Measurements from ENCODE around the gene FECH.

DNA sequence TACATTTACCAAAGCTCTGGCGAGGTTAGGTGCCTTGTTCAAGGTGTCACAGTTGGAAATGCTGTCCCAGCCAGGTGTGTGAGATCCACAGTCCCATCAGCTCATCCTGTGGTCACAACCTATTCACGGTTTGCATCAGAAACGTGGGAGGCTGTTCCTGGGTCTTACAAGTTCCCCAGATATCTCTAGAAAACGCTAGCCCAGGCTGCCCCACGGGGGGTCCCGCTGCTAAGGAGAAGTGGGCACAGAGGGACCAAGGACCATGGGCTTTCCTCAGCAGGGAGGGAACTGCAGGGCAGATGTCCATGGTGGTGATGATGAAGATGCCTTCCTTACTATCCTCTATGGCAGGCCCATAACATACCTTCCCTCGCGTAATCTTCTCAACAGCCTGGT is 649 bp downstream of the FECH start:
- TF ChIP-seq, protein P1, sequence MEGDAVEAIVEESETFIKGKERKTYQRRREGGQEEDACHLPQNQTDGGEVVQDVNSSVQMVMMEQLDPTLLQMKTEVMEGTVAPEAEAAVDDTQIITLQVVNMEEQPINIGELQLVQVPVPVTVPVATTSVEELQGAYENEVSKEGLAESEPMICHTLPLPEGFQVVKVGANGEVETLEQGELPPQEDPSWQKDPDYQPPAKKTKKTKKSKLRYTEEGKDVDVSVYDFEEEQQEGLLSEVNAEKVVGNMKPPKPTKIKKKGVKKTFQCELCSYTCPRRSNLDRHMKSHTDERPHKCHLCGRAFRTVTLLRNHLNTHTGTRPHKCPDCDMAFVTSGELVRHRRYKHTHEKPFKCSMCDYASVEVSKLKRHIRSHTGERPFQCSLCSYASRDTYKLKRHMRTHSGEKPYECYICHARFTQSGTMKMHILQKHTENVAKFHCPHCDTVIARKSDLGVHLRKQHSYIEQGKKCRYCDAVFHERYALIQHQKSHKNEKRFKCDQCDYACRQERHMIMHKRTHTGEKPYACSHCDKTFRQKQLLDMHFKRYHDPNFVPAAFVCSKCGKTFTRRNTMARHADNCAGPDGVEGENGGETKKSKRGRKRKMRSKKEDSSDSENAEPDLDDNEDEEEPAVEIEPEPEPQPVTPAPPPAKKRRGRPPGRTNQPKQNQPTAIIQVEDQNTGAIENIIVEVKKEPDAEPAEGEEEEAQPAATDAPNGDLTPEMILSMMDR (IDR thresholded peaks at IDR 0.05) = no peak
- TF ChIP-seq POLR2A (IDR thresholded peaks at IDR 0.05) = no peak

All from esophagus squamous epithelium (tissue), 4 donors.